GM19035 (cell line): ENCODE measurements around the gene ADCY4.
A peak's percentile ranks its signal among the peaks of the same experiment; 100 is the strongest.
"Not testable (repeated sequence)": the region's sequence is repeated elsewhere in the genome, so short reads cannot be mapped to it uniquely, and the experiment has no call there.

Experiments
- ATAC-seq: cut with Tn5 transposase; IDR thresholded peaks from one replicate; pipeline ENCODE4 v1.9.1; 2021; ENCODE audit not compliant: unreplicated experiment

Gene ADCY4

GRCh38 chr14:24334431-24335291 is at the start of gene ADCY4:
ADCY4 (minus strand) TSS chr14:24335071; CDS start chr14:24334652, 419 bp downstream.
- ATAC-seq: no peak

DNA sequence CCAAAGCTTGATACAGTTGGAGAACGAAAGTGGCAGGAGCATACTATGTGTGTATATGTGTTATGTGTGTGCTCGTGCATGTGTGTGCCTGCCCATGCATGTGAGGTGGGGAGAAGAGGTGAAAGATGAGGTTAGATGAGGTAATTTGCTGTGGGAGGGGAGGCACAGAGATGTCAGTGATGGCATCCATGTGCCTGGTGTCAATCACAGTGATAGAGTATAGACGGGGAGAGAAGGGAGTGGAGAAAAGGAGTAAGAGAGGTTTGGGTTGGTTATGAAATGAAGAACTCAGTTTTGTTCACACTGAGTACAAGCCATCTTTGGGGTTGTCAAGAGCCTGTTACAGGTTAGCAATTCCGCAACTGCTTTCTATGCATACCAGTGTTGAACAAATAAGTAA is 49.3 kb upstream of the ADCY4 start:
- no peak for ATAC-seq

DNA sequence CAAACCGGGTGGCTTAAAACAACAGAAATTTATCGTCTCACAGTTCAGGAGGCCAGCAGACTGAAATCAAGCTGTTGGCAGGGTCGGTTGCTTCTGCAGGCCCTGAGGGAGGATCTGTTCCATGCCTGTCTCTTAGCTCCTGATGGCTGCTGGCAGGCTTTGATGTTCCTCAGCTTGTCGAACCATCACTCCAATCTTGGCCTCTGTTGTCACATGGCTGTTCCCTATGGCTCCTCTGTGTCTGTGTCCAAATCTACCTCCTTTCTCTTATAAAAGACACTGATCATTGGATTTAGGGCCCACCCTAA is 47.1 kb upstream of the ADCY4 start:
- no peak for ATAC-seq

- ATAC-seq: no peak
These were observed 46.6 kb upstream of the ADCY4 start for GRCh38 chr14:24381363-24382063.

DNA sequence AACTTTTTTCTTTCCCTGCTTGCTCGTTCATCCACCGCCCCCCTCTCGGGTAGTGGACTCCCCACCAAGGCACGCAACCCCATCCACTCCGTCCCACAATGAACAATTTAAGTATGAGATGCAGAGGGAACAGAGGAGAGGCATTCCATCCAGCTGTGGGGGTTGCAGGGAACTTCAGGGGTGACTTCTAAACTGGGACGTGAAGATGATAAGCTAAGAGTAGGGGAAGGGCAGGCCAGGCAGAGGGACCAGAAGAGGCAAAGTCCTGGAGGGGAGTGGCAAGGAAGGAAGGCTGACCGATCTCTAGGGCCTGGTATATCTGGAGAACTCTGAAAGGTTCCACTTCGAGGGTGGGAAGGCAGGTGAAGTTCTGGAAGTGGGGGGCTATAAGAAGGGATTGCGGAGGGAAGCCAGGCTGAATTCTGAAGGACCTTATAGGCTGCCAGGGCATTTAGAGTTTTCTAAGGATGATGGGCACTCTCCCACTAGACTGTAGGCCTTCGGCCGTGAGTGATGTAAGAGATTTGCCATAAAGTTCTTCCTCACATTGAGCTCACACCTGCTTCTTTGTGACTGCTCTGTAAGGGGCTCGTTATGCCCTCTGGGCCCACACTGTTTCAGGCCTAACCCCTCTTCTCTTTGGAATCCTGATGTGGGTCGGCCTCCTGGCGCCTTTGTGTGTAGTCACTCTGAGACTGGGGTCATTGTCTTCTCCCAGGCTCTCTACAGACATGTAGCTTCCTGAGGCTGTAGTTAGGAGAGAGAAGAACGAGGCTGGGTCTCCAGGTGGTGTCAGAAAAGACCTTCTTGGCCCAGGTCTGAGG is 45.2 kb upstream of the ADCY4 start:
- no peak for ATAC-seq

GRCh38 chr14:24378981-24379906 is 44.4 kb upstream of the ADCY4 start:
- ATAC-seq: no peak

GRCh38 chr14:24378327-24378726 is 43.5 kb upstream of the ADCY4 start:
- ATAC-seq: no peak

GRCh38 chr14:24377657-24378056 is 42.8 kb upstream of the ADCY4 start:
- ATAC-seq: no peak

DNA sequence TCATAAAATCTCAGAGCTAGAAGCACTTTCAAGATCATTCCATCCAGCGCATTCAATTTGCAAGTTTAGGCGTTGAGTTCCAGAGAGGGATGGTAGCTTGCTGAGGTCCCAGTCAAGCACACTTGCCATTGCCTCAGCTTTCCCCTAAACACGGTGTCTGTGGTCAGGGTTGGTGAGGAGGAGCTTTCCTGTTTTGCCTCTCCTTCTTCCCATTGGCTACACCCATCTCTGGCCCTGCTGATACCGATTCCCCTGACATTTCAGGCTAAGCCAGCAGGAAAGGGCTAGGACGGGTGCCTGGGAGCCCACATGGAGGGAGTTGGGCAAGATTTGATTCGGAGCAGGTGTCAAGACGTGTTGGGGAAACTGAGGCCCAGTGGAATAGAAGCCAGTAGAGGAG is 42.3 kb upstream of the ADCY4 start:
- no peak for ATAC-seq

GRCh38 chr14:24376448-24377070 is 41.7 kb upstream of the ADCY4 start:
- no peak for ATAC-seq

GRCh38 chr14:24372701-24373416 is 38.0 kb upstream of the ADCY4 start:
- no peak for ATAC-seq

DNA sequence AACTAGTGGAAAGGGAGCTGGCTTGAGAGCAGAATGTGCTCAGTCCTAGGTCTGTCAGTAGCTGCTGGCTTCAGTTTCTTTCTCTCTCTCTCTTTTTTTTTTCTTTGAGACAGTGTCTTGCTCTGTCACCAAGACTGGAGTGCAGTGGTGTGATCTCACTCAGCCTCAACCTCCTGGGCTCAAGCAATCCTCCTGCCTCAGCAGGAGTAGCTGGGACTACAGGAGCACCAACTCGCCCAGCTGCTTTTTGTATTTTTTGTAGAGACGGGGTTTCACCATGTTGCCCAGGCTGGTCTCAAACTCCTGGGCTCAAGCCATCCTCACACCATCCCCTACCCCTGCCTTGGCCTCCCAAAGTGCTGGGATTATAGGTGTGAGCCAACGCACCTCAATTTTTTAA is 36.7 kb upstream of the ADCY4 start:
- not testable (repeated sequence) for ATAC-seq

GRCh38 chr14:24370748-24371147 is 35.9 kb upstream of the ADCY4 start:
- ATAC-seq: no peak

DNA sequence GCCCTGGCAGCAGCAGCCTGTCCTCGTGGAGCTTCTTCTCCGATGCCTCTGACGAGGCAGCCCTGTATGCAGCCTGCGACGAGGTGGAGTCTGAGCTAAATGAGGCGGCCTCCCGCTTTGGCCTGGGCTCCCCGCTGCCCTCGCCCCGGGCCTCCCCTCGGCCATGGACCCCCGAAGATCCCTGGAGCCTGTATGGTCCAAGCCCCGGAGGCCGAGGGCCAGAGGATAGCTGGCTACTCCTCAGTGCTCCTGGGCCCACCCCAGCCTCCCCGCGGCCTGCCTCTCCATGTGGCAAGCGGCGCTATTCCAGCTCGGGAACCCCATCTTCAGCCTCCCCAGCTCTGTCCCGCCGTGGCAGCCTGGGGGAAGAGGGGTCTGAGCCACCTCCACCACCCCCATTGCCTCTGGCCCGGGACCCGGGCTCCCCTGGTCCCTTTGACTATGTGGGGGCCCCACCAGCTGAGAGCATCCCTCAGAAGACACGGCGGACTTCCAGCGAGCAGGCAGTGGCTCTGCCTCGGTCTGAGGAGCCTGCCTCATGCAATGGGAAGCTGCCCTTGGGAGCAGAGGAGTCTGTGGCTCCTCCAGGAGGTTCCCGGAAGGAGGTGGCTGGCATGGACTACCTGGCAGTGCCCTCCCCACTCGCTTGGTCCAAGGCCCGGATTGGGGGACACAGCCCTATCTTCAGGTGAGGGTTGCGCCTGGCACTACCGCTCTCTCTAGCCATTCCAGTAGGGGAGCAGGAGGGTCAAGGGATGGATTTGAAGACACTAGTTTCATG is 35.2 kb upstream of the ADCY4 start:
- ATAC-seq: no peak

DNA sequence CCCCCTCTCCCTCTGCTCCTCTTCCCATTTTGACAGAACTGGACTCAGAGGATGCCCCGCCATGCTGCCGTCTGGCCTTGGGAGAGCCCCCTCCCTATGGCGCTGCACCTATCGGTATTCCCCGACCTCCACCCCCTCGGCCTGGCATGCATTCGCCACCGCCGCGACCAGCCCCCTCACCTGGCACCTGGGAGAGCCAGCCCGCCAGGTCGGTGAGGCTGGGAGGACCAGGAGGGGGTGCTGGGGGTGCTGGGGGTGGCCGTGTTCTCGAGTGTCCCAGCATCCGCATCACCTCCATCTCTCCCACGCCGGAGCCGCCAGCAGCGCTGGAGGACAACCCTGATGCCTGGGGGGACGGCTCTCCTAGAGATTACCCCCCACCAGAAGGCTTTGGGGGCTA is 34.6 kb upstream of the ADCY4 start:
- no peak for ATAC-seq

GRCh38 chr14:24368562-24369252 is 33.8 kb upstream of the ADCY4 start:
- ATAC-seq: no peak

GRCh38 chr14:24368212-24368561 is 33.3 kb upstream of the ADCY4 start:
- ATAC-seq: no peak

DNA sequence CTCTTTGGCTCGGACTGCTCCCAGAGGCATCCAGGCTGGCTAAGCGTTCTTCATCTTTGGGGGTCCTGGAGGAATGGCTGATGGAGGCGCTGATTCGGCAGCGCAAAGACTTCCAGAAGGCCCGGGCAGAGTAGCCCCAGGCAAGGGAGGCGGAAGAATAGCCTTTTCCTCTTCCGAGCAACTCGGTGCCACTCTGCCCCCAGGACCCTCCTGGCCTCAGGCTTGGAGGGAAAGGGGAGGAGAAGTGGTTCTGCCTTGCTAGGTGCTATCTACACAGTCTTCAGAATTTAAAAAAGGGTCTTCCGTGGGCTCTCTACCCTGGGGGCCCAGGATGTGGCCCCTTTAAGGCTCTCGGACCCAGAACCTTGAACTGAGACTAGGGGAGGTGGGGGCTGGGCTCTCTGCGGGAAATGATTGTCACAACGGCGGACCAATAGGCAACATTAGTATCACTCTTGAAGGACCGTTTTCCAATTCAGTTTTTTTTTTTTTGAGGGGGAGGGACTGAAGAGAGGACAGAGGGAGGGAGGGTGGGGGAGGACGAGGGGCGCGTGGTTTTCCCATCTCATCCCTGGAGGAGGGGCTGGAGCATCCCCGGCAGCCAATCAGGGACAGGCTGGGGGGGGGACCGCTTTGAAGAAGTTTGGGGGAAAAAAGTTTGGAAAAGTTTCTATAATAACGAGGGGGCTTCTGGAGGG is 32.8 kb upstream of the ADCY4 start, which contains the start of gene NFATC4:
Gene NFATC4, plus strand, starts transcription at position 671 of the 698 bp plus-strand sequence. CDS start 157 bp downstream, outside the sequence.
- peak; percentile 4 for ATAC-seq
